ENCODE measurements around the gene SUGCT. TPM values are rescaled to one million over a fixed set of nuclear protein-coding genes. Genes with fewer than 3 reads are reported as not detected.

SUGCT gene
- total RNA-seq, 1 donor from 2014 or later, result 3.1 TPM

DNA sequence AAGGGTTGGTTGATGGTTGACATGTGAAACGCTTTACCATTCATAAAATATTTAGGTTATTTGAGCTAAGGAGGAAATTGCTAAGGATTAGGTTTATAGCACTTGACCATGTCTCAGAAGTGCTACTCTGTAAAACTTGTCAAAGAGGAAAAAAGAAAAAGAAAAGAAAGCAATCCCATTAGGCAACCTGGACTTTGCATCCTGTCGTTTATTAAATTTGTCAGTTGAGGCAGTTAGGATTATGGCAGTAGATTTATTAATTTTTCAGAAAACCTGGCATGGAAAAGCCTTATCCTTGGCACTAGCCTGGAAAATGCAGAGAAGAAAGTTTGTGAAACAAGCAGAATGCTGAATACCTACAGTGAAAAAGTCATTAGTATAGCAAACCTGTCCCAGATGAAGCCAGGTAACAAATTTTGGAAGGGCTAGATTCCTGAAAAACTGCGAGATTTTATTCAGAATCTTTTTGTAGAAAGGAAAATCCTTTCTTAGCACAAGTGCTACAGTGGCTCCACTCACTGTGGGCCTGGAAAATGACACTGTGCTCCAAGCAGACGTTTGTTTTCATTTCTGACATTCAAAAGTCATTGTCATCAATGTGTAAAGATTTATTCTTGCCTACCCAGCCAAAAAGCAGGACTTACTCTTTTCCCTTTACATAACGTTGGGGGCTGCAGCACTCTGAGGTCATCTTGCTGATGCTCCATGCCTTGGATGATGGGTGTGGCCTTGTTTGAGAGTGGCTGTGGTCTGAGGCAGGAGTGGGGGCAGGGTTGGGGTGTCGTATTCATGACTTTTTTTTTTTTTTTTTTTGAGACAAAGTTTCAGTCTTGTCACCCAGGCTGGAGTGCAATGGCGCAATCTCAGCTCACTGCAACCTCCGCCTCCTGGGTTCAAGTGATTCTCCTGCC, 664.9 kb downstream of the SUGCT start:
- no peak for DNase-seq (ENCODE audit: extremely low read depth, low read depth, low spot score)

DNA sequence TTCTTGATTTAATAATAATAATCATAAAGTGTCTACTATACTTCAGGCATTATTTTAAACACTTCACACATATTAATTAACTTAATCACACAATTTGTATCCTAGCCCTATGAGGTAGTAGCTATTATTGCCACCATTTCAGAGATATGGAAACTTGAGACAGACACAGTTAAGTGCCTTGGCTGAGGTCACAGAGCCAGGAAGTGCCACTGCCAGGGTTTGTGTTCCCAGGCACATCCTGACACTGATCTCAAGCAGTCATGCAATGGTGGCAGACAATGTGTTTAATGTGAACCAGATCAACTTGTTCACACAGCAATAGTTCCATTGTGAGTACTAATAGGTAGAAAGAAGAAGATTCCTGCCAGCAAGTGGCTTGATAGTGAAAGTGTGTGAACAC, 666.0 kb downstream of the SUGCT start:
- no peak for DNase-seq (ENCODE audit: extremely low read depth, low read depth, low spot score)

DNA sequence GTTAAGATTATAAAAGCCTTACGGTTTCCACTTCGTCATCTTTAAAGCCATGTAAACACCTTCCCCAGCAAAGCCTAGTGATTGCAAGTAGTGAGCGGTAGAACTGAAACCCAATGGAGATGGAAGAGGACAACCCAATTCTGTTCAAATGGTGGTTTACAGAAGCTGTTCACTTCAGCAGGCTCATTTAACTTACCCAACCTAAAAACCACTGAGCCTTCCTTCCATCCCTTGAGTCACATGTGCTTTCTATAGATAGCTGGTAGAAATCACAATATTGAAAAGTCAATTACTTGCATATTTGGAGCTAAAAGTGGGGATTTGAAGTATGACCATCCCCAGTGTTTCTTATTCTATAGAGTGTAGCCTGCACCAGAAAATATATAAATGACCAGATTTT, 667.7 kb downstream of the SUGCT start:
- DNase-seq (ENCODE audit: extremely low read depth, low read depth, low spot score), result no peak

DNA sequence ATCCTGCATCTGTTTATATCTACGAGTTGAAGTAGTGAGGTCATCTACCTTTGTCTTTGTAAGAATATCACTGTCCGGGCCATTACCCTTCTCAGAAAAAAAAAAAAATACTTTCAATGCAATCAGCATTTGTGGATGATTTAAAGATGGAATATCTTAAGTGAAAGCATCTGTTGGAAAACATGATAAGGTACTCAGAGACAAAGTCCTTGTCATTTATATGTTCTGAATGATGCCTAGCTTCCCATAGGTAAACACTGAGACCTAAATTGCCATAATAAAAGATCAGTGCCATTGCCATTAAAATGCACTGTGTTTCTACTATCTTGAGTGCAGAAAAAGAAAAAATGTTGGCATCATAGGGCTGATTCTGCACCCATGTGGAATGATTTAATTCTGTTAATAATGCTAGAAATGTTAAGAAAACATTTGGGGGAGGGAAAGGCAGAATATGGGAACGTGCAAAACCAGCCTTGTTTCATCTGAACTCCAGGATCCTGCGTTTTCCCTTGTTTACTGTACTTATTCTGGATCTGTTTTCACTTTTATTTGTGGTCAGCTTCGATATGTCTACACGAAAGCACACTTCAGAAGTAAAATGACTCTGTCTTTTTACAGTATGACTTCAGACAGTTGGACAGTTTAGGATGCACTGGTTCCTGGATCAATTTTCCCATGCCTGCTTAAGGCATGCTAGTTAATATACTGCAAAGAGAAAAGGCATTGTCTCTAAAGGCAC, 669.8 kb downstream of the SUGCT start:
- no peak for DNase-seq (ENCODE audit: extremely low read depth, low read depth, low spot score)

DNA sequence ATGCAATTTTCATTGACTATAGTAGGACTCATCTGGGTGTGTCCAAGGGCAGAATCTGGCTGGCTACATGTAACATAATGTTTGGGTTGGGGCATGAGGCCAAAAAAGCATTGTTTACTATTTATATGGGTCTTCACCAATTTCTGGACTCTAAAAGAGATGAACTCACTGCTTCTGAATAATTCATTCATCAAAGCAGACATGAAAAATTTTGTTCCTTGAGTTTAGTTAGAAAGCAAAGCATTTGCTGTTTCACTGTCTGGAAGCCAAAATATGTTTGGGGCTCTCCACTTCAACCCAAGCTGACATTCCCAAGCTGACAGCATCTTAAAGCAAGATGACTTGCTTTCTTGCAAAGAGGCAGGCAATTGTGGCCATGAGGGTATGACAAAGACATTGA, 670.6 kb downstream of the SUGCT start:
- no peak for DNase-seq (ENCODE audit: extremely low read depth, low read depth, low spot score)

DNA sequence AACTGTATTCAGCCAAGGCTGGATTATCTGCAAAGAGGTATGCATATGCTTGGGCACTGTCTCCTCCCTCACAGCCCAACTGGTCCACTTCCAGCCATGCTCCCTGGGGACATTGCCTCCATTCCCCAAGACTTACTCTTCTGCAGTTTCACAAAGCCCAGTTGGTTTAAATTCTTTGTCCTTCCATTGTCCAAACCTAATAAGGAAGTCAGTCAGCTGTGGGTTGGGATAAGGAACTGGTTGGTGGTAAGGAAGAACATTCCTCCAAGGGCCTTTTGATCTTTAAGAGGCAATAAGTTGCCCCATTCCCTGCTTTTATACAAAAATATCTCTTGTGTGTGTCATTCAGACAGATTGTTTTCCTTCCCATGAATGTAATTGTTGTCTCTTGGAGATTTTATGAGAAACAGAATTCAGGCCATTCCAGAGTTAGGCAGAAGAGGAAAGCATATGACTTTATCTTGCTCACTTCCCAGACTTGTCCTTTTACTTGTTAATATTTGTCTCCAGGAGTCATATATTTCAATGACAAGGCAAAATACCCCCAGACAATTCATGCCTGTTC, 673.7 kb downstream of the SUGCT start:
- no peak for DNase-seq (ENCODE audit: extremely low read depth, low read depth, low spot score)

DNA sequence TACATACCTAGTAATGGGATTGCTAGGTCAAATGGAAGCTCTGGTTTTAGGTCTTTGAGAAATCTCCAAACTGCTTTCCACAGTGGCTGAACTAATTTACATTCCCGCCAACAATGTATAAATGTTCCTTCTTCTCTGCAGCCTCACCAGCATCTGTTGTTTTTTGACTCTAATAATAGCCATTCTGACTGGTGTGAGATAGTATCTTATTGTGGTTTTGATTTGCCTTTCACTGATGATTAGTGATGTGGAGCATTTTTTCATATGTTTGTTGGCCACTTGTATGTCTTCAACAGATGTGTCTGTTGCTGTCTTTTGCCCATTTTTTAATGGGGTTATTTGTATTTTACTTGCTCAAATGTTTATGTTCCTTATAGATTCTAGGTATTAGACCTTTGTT, 675.5 kb downstream of the SUGCT start:
- DNase-seq (ENCODE audit: extremely low read depth, low read depth, low spot score), result no peak

DNA sequence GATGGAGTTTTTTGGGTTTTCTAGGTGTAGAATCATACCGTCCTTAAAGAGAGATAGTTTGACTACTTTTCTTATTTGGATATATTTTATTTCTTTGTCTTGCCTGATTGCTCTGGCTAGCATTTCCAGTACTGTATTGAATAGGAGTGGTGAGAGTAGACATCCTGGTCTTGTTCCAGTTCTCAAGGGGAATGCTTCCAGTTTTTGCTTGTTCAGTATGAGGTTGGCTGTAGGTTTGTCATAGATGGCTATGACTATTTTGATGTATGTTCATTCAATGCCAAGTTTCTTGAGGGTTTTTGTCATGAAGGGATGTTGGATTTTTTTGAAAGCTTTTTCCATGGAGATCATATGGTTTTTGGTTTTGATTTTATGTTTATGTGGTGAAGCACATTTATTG, 676.9 kb downstream of the SUGCT start:
- DNase-seq (ENCODE audit: extremely low read depth, low read depth, low spot score), result no peak

DNA sequence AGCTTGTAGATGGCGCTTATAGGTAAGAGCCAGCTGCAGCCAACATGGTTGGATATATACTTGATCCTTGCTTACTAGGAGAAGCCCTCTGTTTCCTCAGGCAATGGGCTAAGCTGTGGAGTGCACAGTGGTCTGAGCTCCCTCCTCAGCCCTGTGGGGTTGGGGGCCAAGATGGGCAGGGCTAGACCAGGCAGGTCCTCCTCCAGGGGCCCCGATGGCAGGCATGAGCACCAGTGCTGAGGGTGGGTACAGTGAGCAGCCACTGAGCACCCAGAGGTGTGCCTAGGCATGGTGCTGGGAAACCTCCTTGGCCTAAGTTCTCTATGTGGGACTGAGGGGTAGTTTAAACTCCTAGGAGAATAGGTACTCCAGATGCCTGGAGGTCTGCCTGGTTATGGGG, 680.2 kb downstream of the SUGCT start:
- DNase-seq (ENCODE audit: extremely low read depth, low read depth, low spot score), result no peak

DNA sequence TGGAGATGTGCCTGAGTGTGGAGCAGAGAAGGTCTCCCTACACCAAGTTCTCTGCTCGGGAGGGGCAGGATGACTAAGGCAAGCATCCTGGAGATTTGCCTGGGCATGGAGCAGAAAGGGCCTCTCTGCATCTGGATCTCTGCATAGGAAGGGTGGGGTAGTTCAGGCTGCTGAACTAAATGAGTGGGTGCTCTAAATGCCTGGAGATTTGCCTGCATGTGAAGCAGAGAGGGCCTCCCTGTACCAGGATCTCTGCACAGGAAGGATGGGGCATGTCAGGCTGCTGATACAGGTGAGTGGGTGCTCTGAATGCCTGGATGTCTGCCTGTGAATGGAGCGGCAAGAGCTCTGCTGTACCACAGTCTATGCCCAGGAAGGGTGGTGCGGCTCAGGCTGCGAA, 680.7 kb downstream of the SUGCT start:
- DNase-seq (ENCODE audit: extremely low read depth, low read depth, low spot score), result no peak

DNA sequence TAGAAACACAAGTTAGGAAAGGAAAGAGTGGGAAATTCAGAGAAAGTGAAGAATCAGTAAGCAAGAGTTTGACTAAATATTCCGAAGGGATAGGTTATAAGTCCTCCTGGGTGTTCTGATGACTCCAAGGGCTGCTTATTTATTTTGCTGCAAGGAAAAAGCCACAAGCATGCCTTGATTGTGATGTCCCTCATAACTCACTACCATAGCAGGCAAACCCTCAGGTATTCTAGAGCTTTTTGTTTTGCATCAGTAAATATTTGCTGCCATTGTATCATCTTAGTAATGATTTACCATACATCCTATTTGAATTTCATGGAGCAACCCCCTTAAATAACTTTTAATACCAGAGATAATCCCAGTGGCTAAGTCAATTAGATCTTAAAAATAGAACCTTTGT, 688.1 kb downstream of the SUGCT start:
- DNase-seq (ENCODE audit: extremely low read depth, low read depth, low spot score), result no peak

DNA sequence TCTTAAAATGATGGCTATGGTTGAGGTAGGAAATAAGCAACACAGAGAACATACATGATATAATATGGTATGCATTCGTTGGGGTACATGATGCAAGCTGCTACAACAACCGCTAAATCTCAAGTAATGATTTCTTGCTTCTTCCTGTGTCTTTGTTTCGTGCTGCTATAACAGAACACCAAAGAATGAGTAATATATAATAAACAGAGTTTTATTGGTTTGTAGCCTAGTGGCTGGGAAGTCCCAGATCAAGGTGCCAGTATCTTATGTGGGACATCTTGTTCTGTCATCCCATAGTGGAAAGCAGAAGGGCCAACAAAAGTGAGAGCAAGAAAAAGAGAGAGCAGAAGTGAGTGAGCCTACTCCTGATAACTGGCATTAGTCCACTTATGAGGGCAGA, 689.7 kb downstream of the SUGCT start:
- no peak for DNase-seq (ENCODE audit: extremely low read depth, low read depth, low spot score)

DNA sequence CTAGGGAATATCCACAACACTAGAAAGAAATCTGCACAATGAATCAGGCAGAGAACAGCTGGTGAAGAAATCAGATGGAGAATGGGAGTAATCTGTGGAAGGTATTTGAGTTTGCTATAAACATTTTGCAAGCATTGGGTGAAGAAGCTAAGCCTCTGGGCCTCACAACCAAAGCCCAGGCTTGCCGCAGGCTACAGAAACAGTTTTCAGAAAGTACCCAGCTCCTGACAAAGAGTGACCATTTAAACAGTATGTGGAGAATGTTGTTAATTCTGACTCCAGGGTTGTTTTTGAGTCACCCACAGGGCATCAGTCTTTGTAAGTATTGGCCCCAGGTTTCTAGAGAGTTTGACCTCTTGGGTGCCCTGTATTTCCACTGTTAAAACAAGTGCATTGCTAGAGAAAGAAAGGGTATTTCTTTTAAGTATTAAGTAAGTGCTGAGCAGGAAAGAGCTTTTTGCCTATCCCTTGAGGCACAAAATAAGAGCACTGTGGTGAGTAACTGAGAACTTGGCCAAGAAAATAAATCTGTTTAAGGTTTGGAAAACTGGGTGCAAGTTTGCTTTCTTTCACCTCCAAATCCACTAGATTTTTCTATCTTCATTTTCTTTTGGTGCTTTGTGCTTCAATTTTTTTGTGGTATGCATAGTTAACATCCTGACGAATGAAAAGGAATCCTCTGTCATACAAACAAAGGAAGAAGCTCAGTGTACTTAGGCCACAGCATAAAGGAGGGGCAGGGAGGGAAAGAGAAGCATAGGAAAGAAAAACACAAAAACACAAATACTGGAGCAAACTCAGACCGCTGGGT, 691.8 kb downstream of the SUGCT start:
- DNase-seq (ENCODE audit: extremely low read depth, low read depth, low spot score), result no peak

DNA sequence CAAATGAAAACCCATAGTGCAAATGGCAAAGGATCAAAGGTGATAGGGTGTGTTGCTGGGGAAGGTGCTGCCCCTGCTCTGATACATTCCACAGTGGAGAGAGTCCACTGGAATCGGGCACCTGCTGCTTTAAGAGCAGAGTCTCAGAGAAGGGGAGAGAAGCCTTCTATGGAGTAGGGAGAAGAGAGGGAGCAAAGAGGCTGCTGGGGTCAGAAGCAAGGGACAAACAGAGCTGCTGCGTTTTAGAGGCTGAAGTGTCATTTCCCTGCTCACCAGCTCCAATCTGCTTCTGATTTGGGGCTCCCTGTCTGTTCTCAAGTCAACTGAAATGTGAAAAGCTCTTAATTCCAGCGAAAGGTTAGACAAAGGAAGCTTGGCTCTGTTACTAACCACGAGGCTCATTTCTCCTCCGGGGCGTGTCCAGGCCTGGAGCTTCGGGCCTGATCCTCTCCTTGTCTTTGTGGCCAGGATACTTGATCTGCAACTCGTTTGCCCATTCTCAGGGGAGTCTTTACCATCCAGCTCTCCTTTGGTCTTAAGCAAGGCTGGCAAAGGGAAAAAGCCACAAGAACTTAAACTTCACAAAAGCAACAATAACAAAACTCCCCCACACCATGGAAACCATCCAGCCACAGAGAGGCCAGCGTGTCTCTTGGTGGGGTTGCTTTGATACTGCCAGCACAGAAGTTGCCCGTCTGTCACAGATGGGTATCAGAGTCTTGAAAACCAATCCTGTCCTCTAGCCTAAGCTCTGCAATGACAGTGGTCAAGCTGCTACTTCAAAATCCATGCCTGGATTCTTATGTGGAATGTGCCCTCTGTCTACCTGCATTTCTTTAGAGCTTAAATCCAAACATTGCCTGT, 692.6 kb downstream of the SUGCT start:
- DNase-seq (ENCODE audit: extremely low read depth, low read depth, low spot score), result no peak

DNA sequence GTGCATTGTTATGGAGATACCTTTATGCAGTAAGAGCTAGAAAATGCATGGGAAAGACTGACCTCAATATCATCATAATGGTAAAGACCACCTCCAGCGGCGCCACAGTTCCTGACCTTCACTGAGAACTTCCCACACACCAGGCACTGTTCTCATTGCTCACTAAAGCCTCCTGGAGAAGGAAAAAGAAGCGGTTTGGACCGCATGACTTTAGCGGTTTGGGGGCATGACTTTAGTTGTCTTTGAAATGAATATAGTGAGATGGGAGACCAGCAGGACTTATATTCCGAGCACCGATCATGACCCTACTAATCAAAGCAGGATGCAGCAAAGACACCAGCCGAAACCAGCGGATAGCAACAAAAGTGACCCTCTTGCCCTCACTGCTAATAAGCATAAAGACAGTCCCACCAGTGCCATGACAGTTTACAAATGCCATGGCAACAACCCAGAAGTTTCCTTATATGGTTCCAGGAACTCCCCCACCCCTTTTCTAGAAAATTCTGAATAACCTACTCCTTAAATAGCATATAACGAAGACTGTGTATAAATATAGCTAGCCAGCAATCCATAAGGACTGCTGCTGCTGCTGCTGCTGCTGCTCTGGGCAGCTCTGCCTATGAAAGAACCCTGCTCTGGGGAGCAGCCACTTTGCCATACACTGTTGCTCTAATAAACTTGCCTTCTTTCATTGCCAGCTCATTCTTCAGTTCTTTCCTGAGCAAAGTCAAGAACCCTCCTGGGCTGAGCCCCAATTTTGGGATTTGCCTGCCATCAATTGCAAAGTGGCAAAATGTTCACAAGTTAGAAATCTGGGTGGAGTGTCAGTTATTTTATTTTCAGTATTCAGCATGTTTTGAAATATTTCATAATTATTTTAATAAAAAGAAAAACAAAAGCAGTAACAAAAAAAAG, 694.1 kb downstream of the SUGCT start:
- DNase-seq (ENCODE audit: extremely low read depth, low read depth, low spot score), result no peak

DNA sequence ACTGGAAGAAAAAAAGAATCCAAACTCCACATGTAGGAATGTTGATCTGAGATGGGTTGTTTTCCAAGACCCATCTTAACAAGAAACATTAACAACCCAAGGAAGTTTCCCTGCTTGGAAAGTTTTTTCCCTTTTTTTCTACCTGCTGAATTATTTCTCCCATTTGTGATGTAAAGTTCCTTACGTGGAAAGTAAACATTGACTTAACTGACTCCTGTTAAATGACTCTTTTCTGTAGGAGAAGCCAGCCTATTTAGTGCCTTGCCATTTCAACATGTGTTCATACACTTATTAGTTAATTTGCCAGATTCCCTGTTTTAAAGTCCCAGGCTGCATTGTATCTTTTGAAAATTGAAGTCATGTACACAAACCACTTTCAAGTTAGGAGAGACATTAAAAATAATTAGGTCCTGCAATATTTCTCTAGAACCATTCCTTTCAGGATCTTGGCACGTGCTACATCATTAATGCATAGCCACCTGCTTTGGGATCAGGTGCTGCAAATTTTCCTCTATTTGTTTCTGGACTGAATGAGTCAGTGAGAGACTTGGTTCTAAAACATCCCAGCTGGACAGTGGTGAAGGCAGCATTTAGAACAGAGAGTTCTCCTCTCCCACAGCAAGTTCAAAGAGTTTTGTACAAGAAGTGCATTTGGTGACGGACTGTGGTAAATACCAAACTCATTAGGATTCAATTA, 698.5 kb downstream of the SUGCT start:
- DNase-seq (ENCODE audit: extremely low read depth, low read depth, low spot score), result no peak

DNA sequence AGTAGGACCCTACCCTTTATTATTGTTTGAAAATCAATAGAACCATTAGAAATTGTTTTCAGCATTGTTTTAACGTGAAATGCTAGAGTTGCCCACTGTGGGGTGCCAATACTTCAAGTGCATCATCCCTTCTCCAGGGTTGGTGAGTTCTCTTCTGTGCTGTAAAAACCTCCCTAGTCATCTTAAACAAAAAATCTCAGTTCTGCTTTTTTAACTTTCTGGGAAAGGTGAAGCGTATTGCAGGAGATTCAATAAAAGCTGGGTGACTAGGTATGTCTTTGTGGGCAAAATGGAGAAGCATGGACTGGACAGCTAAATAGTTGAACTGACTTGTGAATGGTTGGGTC, 699.1 kb downstream of the SUGCT start:
- no peak for DNase-seq (ENCODE audit: extremely low read depth, low read depth, low spot score)

DNA sequence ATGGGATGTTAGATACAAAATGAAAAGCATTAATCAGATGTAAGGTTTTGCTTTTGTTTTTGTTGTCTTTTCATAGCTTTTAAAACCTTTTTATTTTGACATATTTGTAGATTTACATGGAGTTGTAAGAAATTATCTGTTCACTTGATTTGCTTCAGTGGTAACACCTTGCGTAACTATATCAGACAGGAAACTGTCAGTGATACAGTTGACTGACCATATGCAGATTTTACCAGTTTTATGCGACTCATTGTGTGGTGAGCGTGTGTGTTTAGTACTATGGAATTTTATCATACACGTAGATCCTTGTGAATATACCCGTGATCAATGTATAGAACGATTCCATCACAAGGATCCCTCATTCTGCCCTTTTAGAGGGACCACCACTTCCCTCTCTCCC, 701.4 kb downstream of the SUGCT start:
- no peak for DNase-seq (ENCODE audit: extremely low read depth, low read depth, low spot score)

DNA sequence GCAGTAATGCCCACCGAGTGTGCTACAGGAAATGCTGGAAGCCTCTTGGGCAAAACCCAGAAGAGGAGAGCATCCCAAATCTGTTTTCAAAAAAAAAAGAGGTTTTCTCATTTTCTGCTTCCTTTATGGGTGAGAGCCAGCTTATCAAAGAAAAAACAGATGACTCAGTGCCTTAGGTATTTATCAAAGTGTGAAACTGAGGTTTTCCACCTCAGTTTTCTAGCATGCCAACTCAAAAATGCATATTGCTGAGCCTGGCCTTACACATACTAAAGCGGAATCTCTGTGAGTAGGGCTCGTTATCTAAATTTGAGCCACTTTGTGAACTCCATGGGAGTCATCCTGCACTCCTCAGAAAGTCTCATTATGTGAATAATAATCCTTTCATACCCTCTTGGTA, 705.1 kb downstream of the SUGCT start:
- peak; percentile 2 for DNase-seq (ENCODE audit: extremely low read depth, low read depth, low spot score)
